ENCODE data around the gene PSMB7.

Gene PSMB7

GRCh38 chr9:124450931-124451661 lies 35.9 kb upstream of the PSMB7 start:
- H2AFZ ChIP-seq (ENCODE audit: low read depth, low read length) = no peak overlapping the region
- H3K4me2 ChIP-seq (ENCODE audit: insufficient read depth, low read length) = no peak overlapping the region
- no peaks in the 10 kb centered on the region for H3K9me3 ChIP-seq (ENCODE audit: insufficient read depth, low read length, severe bottlenecking)
- no peaks in the 10 kb centered on the region for H3K4me1 ChIP-seq (ENCODE audit: insufficient read depth, low read length)
- no peak overlapping the region for H3K9ac ChIP-seq (ENCODE audit: low read depth, low read length)
- no peaks in the 10 kb centered on the region for H3K36me3 ChIP-seq (ENCODE audit: insufficient read depth, low read length)
- DNase-seq (no peak), ATAC-seq (ENCODE audit: insufficient read depth, low read depth) (no peak)
- H3K4me3 ChIP-seq (ENCODE audit: low read depth in 1 of 2, low read length in 2 of 2) = no peak overlapping the region
- no peaks in the 10 kb centered on the region for H3K79me2 ChIP-seq (ENCODE audit: insufficient read depth, low read length)
- H3K27me3 ChIP-seq (ENCODE audit: insufficient read depth, low read length, poor library complexity) = no peaks in the 10 kb centered on the region
- TF ChIP-seq EZH2 (IDR thresholded peaks at IDR 0.05; ENCODE audit: borderline replicate concordance, low read depth, low read length, severe bottlenecking) (no peak), CTCF (IDR thresholded peaks at IDR 0.05; ENCODE audit: borderline replicate concordance, extremely low read depth, low read length, poor library complexity, severe bottlenecking) (no peak)
- no peak overlapping the region for H3K27ac ChIP-seq (ENCODE audit: low read length)
- peaks cover 5% of the 10 kb centered on the region; the same call in 1 of the 2 replicates for H4K20me1 ChIP-seq (ENCODE audit: insufficient read depth, low read length)

GRCh38 chr9:124450241-124450924 lies 35.1 kb upstream of the PSMB7 start, which contains the start of gene ADGRD2:
Gene ADGRD2 (plus strand): TSS chr9:124450451. CDS start chr9:124451667, 1,216 bp downstream.
- no peaks in the 10 kb centered on the region for H3K36me3 ChIP-seq (ENCODE audit: insufficient read depth, low read length)
- H3K27ac ChIP-seq (ENCODE audit: low read length) = no peak within 1 kb of the TSS
- H3K4me3 ChIP-seq (ENCODE audit: low read depth in 1 of 2, low read length in 2 of 2) = no peak within 1 kb of the TSS
- no peak within 1 kb of the TSS for H3K4me2 ChIP-seq (ENCODE audit: insufficient read depth, low read length)
- H2AFZ ChIP-seq (ENCODE audit: low read depth, low read length) = no peak within 1 kb of the TSS
- peaks cover 5% of the 10 kb centered on the region; the same call in 1 of the 2 replicates for H4K20me1 ChIP-seq (ENCODE audit: insufficient read depth, low read length)
- no peaks in the 10 kb centered on the region for H3K27me3 ChIP-seq (ENCODE audit: insufficient read depth, low read length, poor library complexity)
- no peaks in the 10 kb centered on the region for H3K79me2 ChIP-seq (ENCODE audit: insufficient read depth, low read length)
- no peaks in the 10 kb centered on the region for H3K4me1 ChIP-seq (ENCODE audit: insufficient read depth, low read length)
- DNase-seq = no peak
- no peak within 1 kb of the TSS for H3K9ac ChIP-seq (ENCODE audit: low read depth, low read length)
- TF ChIP-seq EZH2 (IDR thresholded peaks at IDR 0.05; ENCODE audit: borderline replicate concordance, low read depth, low read length, severe bottlenecking) = no peak
- no peak for TF ChIP-seq CTCF (IDR thresholded peaks at IDR 0.05; ENCODE audit: borderline replicate concordance, extremely low read depth, low read length, poor library complexity, severe bottlenecking)
- no peak for ATAC-seq (ENCODE audit: insufficient read depth, low read depth)
- H3K9me3 ChIP-seq (ENCODE audit: insufficient read depth, low read length, severe bottlenecking) = no peaks in the 10 kb centered on the region

GRCh38 chr9:124449381-124450151 lies 34.3 kb upstream of the PSMB7 start:
- no peaks in the 10 kb centered on the region for H3K9me3 ChIP-seq (ENCODE audit: insufficient read depth, low read length, severe bottlenecking)
- no peak overlapping the region for H3K4me2 ChIP-seq (ENCODE audit: insufficient read depth, low read length)
- H2AFZ ChIP-seq (ENCODE audit: low read depth, low read length) = no peak overlapping the region
- ATAC-seq (ENCODE audit: insufficient read depth, low read depth) (no peak), DNase-seq (no peak)
- no peak overlapping the region for H3K4me3 ChIP-seq (ENCODE audit: low read depth in 1 of 2, low read length in 2 of 2)
- H3K36me3 ChIP-seq (ENCODE audit: insufficient read depth, low read length) = no peaks in the 10 kb centered on the region
- H3K27ac ChIP-seq (ENCODE audit: low read length) = no peak overlapping the region
- H3K27me3 ChIP-seq (ENCODE audit: insufficient read depth, low read length, poor library complexity) = no peaks in the 10 kb centered on the region
- TF ChIP-seq EZH2 (IDR thresholded peaks at IDR 0.05; ENCODE audit: borderline replicate concordance, low read depth, low read length, severe bottlenecking) = no peak
- TF ChIP-seq CTCF (IDR thresholded peaks at IDR 0.05; ENCODE audit: borderline replicate concordance, extremely low read depth, low read length, poor library complexity, severe bottlenecking) = no peak
- no peaks in the 10 kb centered on the region for H3K4me1 ChIP-seq (ENCODE audit: insufficient read depth, low read length)
- no peak overlapping the region for H3K9ac ChIP-seq (ENCODE audit: low read depth, low read length)
- no peaks in the 10 kb centered on the region for H3K79me2 ChIP-seq (ENCODE audit: insufficient read depth, low read length)
- H4K20me1 ChIP-seq (ENCODE audit: insufficient read depth, low read length) = peaks cover 5% of the 10 kb centered on the region; the same call in 1 of the 2 replicates
